HTR-8/SVneo (cell line): Measurements from ENCODE around the gene KCNA3.

Source experiments
- DNase-seq: peaks from one replicate; pipeline ENCODE4 v3.0.0; 2011; ENCODE audit warnings: low spot score, mixed read lengths; ENCODE audit not compliant: insufficient read length
- FAIRE-seq: peaks from 2 replicates; lab custom pipeline; 2011; peaks lifted over from hg19 to GRCh38; lab: Jason Lieb, UNC

The KCNA3 gene

GRCh38 chr1:110674337-110675059 is at the start of gene KCNA3:
Gene KCNA3, minus strand, starts transcription at chr1:110674940. Its CDS starts 131 bp downstream, at chr1:110674809.
- FAIRE-seq = no peak

GRCh38 chr1:110722807-110723206 is 48.1 kb upstream of the KCNA3 start:
- FAIRE-seq (no peak), DNase-seq (no peak)

More at GRCh38 chr1:110674337-110675059, at the start of gene KCNA3:
- no peak for DNase-seq

GRCh38 chr1:110719908-110720307 is 45.2 kb upstream of the KCNA3 start:
- no peak for DNase-seq
- no peak for FAIRE-seq

- DNase-seq (no peak), FAIRE-seq (no peak)
Measured at GRCh38 chr1:110718452-110718851, 43.7 kb upstream of the KCNA3 start.

GRCh38 chr1:110717179-110717578 is 42.4 kb upstream of the KCNA3 start:
- DNase-seq (no peak), FAIRE-seq (no peak)

- no peak for FAIRE-seq
- DNase-seq = no peak
Measured at GRCh38 chr1:110714374-110714995, 39.7 kb upstream of the KCNA3 start.

- no peak for FAIRE-seq
- no peak for DNase-seq
Measured at GRCh38 chr1:110713221-110713620, 38.5 kb upstream of the KCNA3 start.

- FAIRE-seq (no peak), DNase-seq (no peak)
Measured at GRCh38 chr1:110710314-110710713, 35.6 kb upstream of the KCNA3 start.

- FAIRE-seq (no peak), DNase-seq (no peak)
Measured at GRCh38 chr1:110708974-110709440, 34.3 kb upstream of the KCNA3 start.

GRCh38 chr1:110707232-110707631 is 32.5 kb upstream of the KCNA3 start:
- FAIRE-seq (no peak), DNase-seq (no peak)

GRCh38 chr1:110706621-110707020 is 31.9 kb upstream of the KCNA3 start:
- DNase-seq = no peak
- FAIRE-seq = no peak

GRCh38 chr1:110702260-110702659 is 27.5 kb upstream of the KCNA3 start:
- FAIRE-seq (no peak), DNase-seq (no peak)

GRCh38 chr1:110700767-110701166 is 26.0 kb upstream of the KCNA3 start:
- FAIRE-seq (no peak), DNase-seq (no peak)

GRCh38 chr1:110697606-110698005 is 22.9 kb upstream of the KCNA3 start:
- FAIRE-seq (no peak), DNase-seq (no peak)

GRCh38 chr1:110696818-110697217 is 22.1 kb upstream of the KCNA3 start:
- no peak for FAIRE-seq
- DNase-seq = no peak

GRCh38 chr1:110690709-110691365 is 16.1 kb upstream of the KCNA3 start:
- no peak for FAIRE-seq

GRCh38 chr1:110689868-110690267 is 15.1 kb upstream of the KCNA3 start:
- DNase-seq = no peak
- FAIRE-seq = no peak

More at GRCh38 chr1:110690709-110691365, 16.1 kb upstream of the KCNA3 start:
- no peak for DNase-seq

- DNase-seq = no peak
- no peak for FAIRE-seq
Measured at GRCh38 chr1:110688514-110688913, 13.8 kb upstream of the KCNA3 start.

GRCh38 chr1:110687250-110687649 is 12.5 kb upstream of the KCNA3 start:
- FAIRE-seq (no peak), DNase-seq (no peak)

- FAIRE-seq = no peak
- no peak for DNase-seq
Measured at GRCh38 chr1:110686188-110686587, 11.4 kb upstream of the KCNA3 start.

- DNase-seq = no peak
- FAIRE-seq = no peak
Measured at GRCh38 chr1:110684491-110684890, 9.8 kb upstream of the KCNA3 start.
